IMR-90 (cell line): Measurements from ENCODE around the gene SCNN1B. TPM values are rescaled to one million over a fixed set of nuclear protein-coding genes. Genes with fewer than 3 reads are reported as not detected.
"Not testable (repeated sequence)": the region's sequence is repeated elsewhere in the genome, so short reads cannot be mapped to it uniquely, and the experiment has no call there.

ENCODE experiments used
- ATAC-seq: fragments of 200-7000 bp; cut with Tn5 transposase; 2 replicates; pipeline ENCODE4 v1.9.1; 2020; ENCODE audit warnings: low read depth, mild to moderate bottlenecking, moderate library complexity
- BruUV-seq: library from RNA; stranded (reverse); fragments of 400-500 nt; replicated peaks from 2 replicates; lab custom pipeline; 2021; lab: Mats Ljungman, UMichigan
- CTCF ChIA-PET: fragments of 300-600 bp; formaldehyde crosslinking; extraction: SDS; loops from one replicate; lab custom pipeline; 2021; ENCODE audit warnings: antibody characterized with exemption; lab: Yijun Ruan, JAX
- POLR2A ChIA-PET: fragments of 300-600 bp; sonication (Branson Sonifier 250); formaldehyde crosslinking; loops from one replicate; lab custom pipeline; 2022; ENCODE audit warnings: antibody characterized with exemption; ENCODE audit not compliant: unreplicated experiment; lab: Charles Lee
- DNase-seq: peaks from one replicate; pipeline ENCODE4 v3.0.0; 2013
- H2AFZ ChIP-seq: replicated peaks from 2 replicates; pipeline ENCODE3; 2013; ENCODE audit warnings: low read length, mild to moderate bottlenecking; ENCODE audit not compliant: poor library complexity
- H2AK5ac ChIP-seq: 2 replicates; pipeline ENCODE4 v1.6.1; 2013; ENCODE audit warnings: low read depth, low read length, inconsistent platforms
- H2AK9ac ChIP-seq: replicated peaks from 2 replicates; pipeline ENCODE3; 2013; ENCODE audit warnings: mild to moderate bottlenecking, low read depth, low read length, moderate library complexity; ENCODE audit not compliant: poor library complexity
- H2BK120ac ChIP-seq: 2 replicates; pipeline ENCODE4 v1.6.1; 2013; ENCODE audit warnings: low read depth, low read length, inconsistent platforms
- H2BK15ac ChIP-seq: 3 replicates; pipeline ENCODE4 v1.6.1; 2013; ENCODE audit warnings: low read depth, low read length, inconsistent platforms
- H2BK20ac ChIP-seq: 2 replicates; pipeline ENCODE4 v1.6.1; 2013; ENCODE audit warnings: low read depth, mild to moderate bottlenecking, inconsistent platforms, low read length, moderate library complexity
- H2BK5ac ChIP-seq: 2 replicates; pipeline ENCODE4 v1.6.1; 2013; ENCODE audit warnings: mild to moderate bottlenecking, low read depth, low read length, inconsistent platforms; ENCODE audit not compliant: poor library complexity, severe bottlenecking
- H3K14ac ChIP-seq: replicated peaks from 2 replicates; pipeline ENCODE4 v1.6.1; 2013; ENCODE audit warnings: low read depth, low read length, inconsistent platforms
- H3K18ac ChIP-seq: 2 replicates; pipeline ENCODE4 v1.6.1; 2013; ENCODE audit warnings: low read depth, low read length, control low read depth
- H3K23ac ChIP-seq: 2 replicates; pipeline ENCODE4 v1.6.1; 2013; ENCODE audit warnings: low read depth, low read length, inconsistent platforms
- H3K27ac ChIP-seq: 2 replicates; pipeline ENCODE4 v1.5.1; 2013; ENCODE audit warnings: mild to moderate bottlenecking, control low read depth, low read length; ENCODE audit not compliant: insufficient read depth
- H3K27me3 ChIP-seq: 2 replicates; pipeline ENCODE4 v1.6.1; 2013; ENCODE audit warnings: low read length; ENCODE audit not compliant: control insufficient read depth, insufficient read depth
- H3K36me3 ChIP-seq: 2 replicates; pipeline ENCODE4 v1.6.1; 2013; ENCODE audit warnings: low read length, mixed read lengths; ENCODE audit not compliant: control insufficient read depth, insufficient read depth
- H3K4ac ChIP-seq: 2 replicates; pipeline ENCODE4 v1.6.1; 2013; ENCODE audit warnings: low read depth, low read length, inconsistent platforms
- H3K4me1 ChIP-seq: 2 replicates; pipeline ENCODE4 v1.6.1; 2013; ENCODE audit warnings: low read length, mixed read lengths; ENCODE audit not compliant: control insufficient read depth, insufficient read depth
- H3K4me2 ChIP-seq: 2 replicates; pipeline ENCODE4 v1.6.1; 2013; ENCODE audit warnings: low read depth, mild to moderate bottlenecking, control low read depth, low read length, moderate library complexity
- H3K4me3 ChIP-seq: 2 replicates; pipeline ENCODE4 v1.5.1; 2013; ENCODE audit warnings: low read depth, mild to moderate bottlenecking, control low read depth, low read length, moderate library complexity; ENCODE audit not compliant: insufficient read depth
- H3K56ac ChIP-seq: 2 replicates; pipeline ENCODE4 v1.6.1; 2013; ENCODE audit warnings: low read length, inconsistent platforms; ENCODE audit not compliant: insufficient read depth; ENCODE audit errors: extremely low read depth
- H3K79me1 ChIP-seq, 2 experiments: 2 replicates each; pipeline ENCODE4 v1.6.1; 2013; ENCODE audit warnings: low read length in 2 of 2, inconsistent platforms in 1 of 2, low read depth in 1 of 2
- H3K9ac ChIP-seq: 2 replicates; pipeline ENCODE4 v1.6.1; 2013; ENCODE audit warnings: low read depth, low read length, control low read depth
- H3K9me1 ChIP-seq: 2 replicates; pipeline ENCODE4 v1.6.1; 2013; ENCODE audit warnings: low read length, inconsistent platforms; ENCODE audit not compliant: insufficient read depth
- H3K9me3 ChIP-seq: 2 replicates; pipeline ENCODE4 v1.6.1; 2013; ENCODE audit warnings: low read length; ENCODE audit not compliant: control insufficient read depth, insufficient read depth
- H4K20me1 ChIP-seq: 2 replicates; pipeline ENCODE4 v1.6.1; 2013; ENCODE audit warnings: low read length, inconsistent platforms; ENCODE audit not compliant: insufficient read depth
- H4K5ac ChIP-seq: 2 replicates; pipeline ENCODE4 v1.6.1; 2013; ENCODE audit warnings: mild to moderate bottlenecking, low read depth, low read length, control low read depth
- H4K8ac ChIP-seq, 2 experiments: 2 replicates each; pipeline ENCODE4 v1.6.1; 2013; ENCODE audit warnings: low read depth in 2 of 2, low read length in 2 of 2, control low read depth in 1 of 2, inconsistent platforms in 1 of 2
- H4K91ac ChIP-seq: 2 replicates; pipeline ENCODE4 v1.6.1; 2013; ENCODE audit warnings: low read depth, low read length, inconsistent platforms; ENCODE audit not compliant: insufficient read depth
- WGBS, 2 experiments: methylation state at CpG; one replicate each; pipeline versions ENCODE4 v1.1.5 to v1.1.7; 2013; ENCODE audit warnings: missing lambda C conversion rate in 2 of 2; ENCODE audit not compliant: insufficient read length in 1 of 2; ENCODE audit errors: extremely low coverage in 2 of 2; 5-methylcytosine and 5-hydroxymethylcytosine counted together
- dilution Hi-C: fragments of 300-500 bp; cut with HindIII; formaldehyde crosslinking; loops from one replicate; pipeline ENCODE4 v1.14.3; 2018; ENCODE audit warnings: low sequenced_read_pairs; ENCODE audit not compliant: unreplicated experiment
- in situ Hi-C: fragments of 300-500 bp; cut with MboI; formaldehyde crosslinking; loops from 3 replicates; pipeline ENCODE4 v1.14.3; 2019; ENCODE audit warnings: low sequenced_read_pairs, inconsistent platforms, mixed read lengths
- intact Hi-C: fragments of 100-400 bp; cut with micrococcal nuclease; formaldehyde crosslinking; loops from 2 replicates; pipeline ENCODE4 v1.10.0; 2022
- polyA plus RNA-seq, 3 experiments: library from polyadenylated mRNA; depleted of rRNA; stranded (reverse); fragments of >200 nt; gene quantifications; 2 replicates each; pipeline ENCODE4 v1.2.3, GENCODE V29; 2012; ENCODE audit warnings: low replicate concordance in 1 of 3
- total RNA-seq: library from RNA; depleted of rRNA; stranded (reverse); fragments of >200 nt; gene quantifications from 2 replicates; pipeline ENCODE4 v1.2.3, GENCODE V29; 2012

The SCNN1B gene
- total and polyA plus RNA-seq, 2 of the 4 experiments (the other 2 are of a cell fraction): not detected

GRCh38 chr16:23389936-23390335 lies 87.8 kb downstream of the SCNN1B start:
- H3K9ac ChIP-seq, BruUV-seq, H4K20me1 ChIP-seq, H2BK20ac ChIP-seq, H3K4me1 ChIP-seq, dilution Hi-C loops, H2BK15ac ChIP-seq, H3K4me2 ChIP-seq, H3K4ac ChIP-seq, H3K4me3 ChIP-seq, H3K23ac ChIP-seq, H3K27me3 ChIP-seq, H3K18ac ChIP-seq, H2BK5ac ChIP-seq, H3K56ac ChIP-seq, H3K14ac ChIP-seq, CTCF ChIA-PET, H3K79me1 ChIP-seq, H2AK5ac ChIP-seq, POLR2A ChIA-PET, H2BK120ac ChIP-seq, H4K91ac ChIP-seq, in situ Hi-C loops, H3K9me1 ChIP-seq, H3K9me3 ChIP-seq, H4K8ac ChIP-seq, H4K5ac ChIP-seq, ATAC-seq, H2AK9ac ChIP-seq, intact Hi-C loops, H2AFZ ChIP-seq, H3K27ac ChIP-seq, DNase-seq: not testable (repeated sequence)
- no CpG with 5 or more reads among the region's 8 CpGs for WGBS, 2 experiments
- H3K36me3 ChIP-seq: peaks cover 42% of the 10 kb centered on the region
